Measurements from ENCODE around the gene MOSPD3. TPM values are rescaled to one million over a fixed set of nuclear protein-coding genes. Genes with fewer than 3 reads are reported as not detected.
"Not testable (repeated sequence)": the region's sequence is repeated elsewhere in the genome, so short reads cannot be mapped to it uniquely, and the experiment has no call there.

The MOSPD3 gene
- total RNA-seq, 3 donors from 2014 or later, result 7.8 to 8.4 (median 7.9) TPM

GRCh38 chr7:100641860-100642533 is 29.7 kb downstream of the MOSPD3 start:
- Mint-ChIP-seq H3K9me3 (no peaks in the 10 kb centered on the region), H3K4me3 (no peak overlapping the region), H3K27me3 (ENCODE audit: low read depth) (peaks cover 9% of the 10 kb centered on the region), H3K36me3 (ENCODE audit: insufficient read depth) (no peaks in the 10 kb centered on the region), H3K4me1 (ENCODE audit: low read depth) (no peaks in the 10 kb centered on the region)
- DNase-seq, result no peak
- ATAC-seq, result no peak

GRCh38 chr7:100642534-100642907 is 30.2 kb downstream of the MOSPD3 start:
- H3K36me3 Mint-ChIP-seq (ENCODE audit: insufficient read depth), result no peaks in the 10 kb centered on the region
- no peak overlapping the region for H3K4me3 Mint-ChIP-seq
- H3K9me3 Mint-ChIP-seq, result no peaks in the 10 kb centered on the region
- H3K27me3 Mint-ChIP-seq (ENCODE audit: low read depth), result peaks cover 12% of the 10 kb centered on the region
- ATAC-seq (peak; percentile 50 to 72), DNase-seq (no peak)
- H3K4me1 Mint-ChIP-seq (ENCODE audit: low read depth), result no peaks in the 10 kb centered on the region

GRCh38 chr7:100649826-100650565 is 37.7 kb downstream of the MOSPD3 start:
- Mint-ChIP-seq H3K27me3 (ENCODE audit: low read depth) (peaks cover 45% of the 10 kb centered on the region), H3K4me1 (ENCODE audit: low read depth) (peaks cover 2% of the 10 kb centered on the region), H3K4me3 (no peak overlapping the region), H3K36me3 (ENCODE audit: insufficient read depth) (no peaks in the 10 kb centered on the region), H3K9me3 (no peaks in the 10 kb centered on the region)
- ATAC-seq, result no peak
- DNase-seq, result no peak

GRCh38 chr7:100654908-100655831 is 42.8 kb downstream of the MOSPD3 start:
- no peaks in the 10 kb centered on the region for H3K36me3 Mint-ChIP-seq (ENCODE audit: insufficient read depth)
- ATAC-seq (no peak), DNase-seq (no peak)
- peaks cover 2% of the 10 kb centered on the region for H3K4me1 Mint-ChIP-seq (ENCODE audit: low read depth)
- no peak overlapping the region for H3K4me3 Mint-ChIP-seq
- H3K9me3 Mint-ChIP-seq, result no peaks in the 10 kb centered on the region
- peaks cover 54% of the 10 kb centered on the region for H3K27me3 Mint-ChIP-seq (ENCODE audit: low read depth)

GRCh38 chr7:100655908-100656674 is 43.8 kb downstream of the MOSPD3 start, which contains the start of gene ACTL6B:
Gene ACTL6B, minus strand, starts transcription at chr7:100656448. Its CDS starts 94 bp downstream, at chr7:100656354.
- peaks cover 49% of the 10 kb centered on the region for H3K27me3 Mint-ChIP-seq (ENCODE audit: low read depth)
- H3K4me3 Mint-ChIP-seq, result no peak within 1 kb of the TSS

GRCh38 chr7:100662194-100662776 is 49.9 kb downstream of the MOSPD3 start:
- not testable (repeated sequence) for H3K4me3 Mint-ChIP-seq

More at GRCh38 chr7:100655908-100656674, 43.8 kb downstream of the MOSPD3 start, which contains the start of gene ACTL6B:
- Mint-ChIP-seq H3K9me3 (no peaks in the 10 kb centered on the region), H3K36me3 (ENCODE audit: insufficient read depth) (no peaks in the 10 kb centered on the region), H3K4me1 (ENCODE audit: low read depth) (peaks cover 2% of the 10 kb centered on the region)
- ATAC-seq, result peak; percentile 65 to 78
- DNase-seq, result no peak

More at GRCh38 chr7:100662194-100662776, 49.9 kb downstream of the MOSPD3 start:
- not testable (repeated sequence) for DNase-seq; ATAC-seq; H3K4me1 Mint-ChIP-seq (ENCODE audit: low read depth); H3K36me3 Mint-ChIP-seq (ENCODE audit: insufficient read depth); H3K9me3 Mint-ChIP-seq
- peaks cover 16% of the 10 kb centered on the region for H3K27me3 Mint-ChIP-seq (ENCODE audit: low read depth)

Other genes starting within 250 kb of the MOSPD3 start
- 1 to 10 TPM in 2 of 3 donors, under 1 TPM in 1; 0.38 to 6.6 (median 1.1) TPM for gene PILRA, start 239.1 kb upstream of the MOSPD3 start, total RNA-seq
- 1 to 10 TPM; 4.2 to 5.1 (median 4.8) TPM for gene ZCWPW1, start 183.8 kb upstream of the MOSPD3 start, total RNA-seq
- 10 to 100 TPM; 82.4 to 87.2 (median 84.4) TPM for gene MEPCE, start 182.7 kb upstream of the MOSPD3 start, total RNA-seq
- gene PPP1R35, start 176.0 kb upstream of the MOSPD3 start, total RNA-seq, result 10 to 100 TPM; 36.3 to 42.6 (median 37.4) TPM
- under 1 TPM; 0.26 to 0.46 (median 0.41) TPM for gene SPACDR, start 148.3 kb upstream of the MOSPD3 start, total RNA-seq
- 10 to 100 TPM; 65.4 to 81.9 (median 81.5) TPM for gene TSC22D4, start 133.3 kb upstream of the MOSPD3 start, total RNA-seq
- gene NYAP1, start 128.6 kb upstream of the MOSPD3 start, total RNA-seq, result under 1 TPM; 0.11 to 0.33 (median 0.18) TPM
- gene AGFG2, start 73.3 kb upstream of the MOSPD3 start, total RNA-seq, result 10 to 100 TPM; 58.6 to 72.0 (median 65.9) TPM
- 1 to 10 TPM; 6.2 to 8.1 (median 7.6) TPM for gene SAP25, start 38.6 kb upstream of the MOSPD3 start, total RNA-seq
- gene LRCH4, start 26.4 kb upstream of the MOSPD3 start, total RNA-seq, result 10 to 100 TPM; 69.3 to 75.5 (median 73.1) TPM
- under 1 TPM; 0.14 to 0.40 (median 0.34) TPM for gene FBXO24, start 26.2 kb upstream of the MOSPD3 start, total RNA-seq
- 1 to 10 TPM; 1.4 to 3.1 (median 2.0) TPM for gene PCOLCE, start 10.2 kb upstream of the MOSPD3 start, total RNA-seq
- gene TFR2, start 29.0 kb downstream of the MOSPD3 start, total RNA-seq, result 10 to 100 TPM; 11.8 to 16.1 (median 15.4) TPM
- gene ACTL6B, start 43.9 kb downstream of the MOSPD3 start, total RNA-seq, result not detected
- 100 to 1,000 TPM; 209 to 231 (median 215) TPM for gene GNB2, start 61.2 kb downstream of the MOSPD3 start, total RNA-seq
- gene GIGYF1, start 81.7 kb downstream of the MOSPD3 start, total RNA-seq, result 10 to 100 TPM; 56.2 to 88.3 (median 58.0) TPM
- gene POP7, start 93.6 kb downstream of the MOSPD3 start, total RNA-seq, result 100 to 1,000 TPM in 1 of 3 donors, 10 to 100 TPM in 2; 77.3 to 106 (median 85.9) TPM
- gene EPO, start 107.9 kb downstream of the MOSPD3 start, total RNA-seq, result not detected
- not detected for gene ZAN, start 121.1 kb downstream of the MOSPD3 start, total RNA-seq
- gene EPHB4, start 215.0 kb downstream of the MOSPD3 start, total RNA-seq, result 1 to 10 TPM; 1.5 to 3.9 (median 2.6) TPM
- gene SLC12A9, start 240.2 kb downstream of the MOSPD3 start, total RNA-seq, result 10 to 100 TPM; 22.9 to 31.7 (median 29.6) TPM